ENCODE results near the gene CYP4F22. TPM values are rescaled to one million over a fixed set of nuclear protein-coding genes. Genes with fewer than 3 reads are reported as not detected.

Gene CYP4F22
- total and polyA plus RNA-seq, 2 of the 8 experiments (the other 6 are each of a cell fraction or from before 2014, with no cell fraction given): not detected

DNA sequence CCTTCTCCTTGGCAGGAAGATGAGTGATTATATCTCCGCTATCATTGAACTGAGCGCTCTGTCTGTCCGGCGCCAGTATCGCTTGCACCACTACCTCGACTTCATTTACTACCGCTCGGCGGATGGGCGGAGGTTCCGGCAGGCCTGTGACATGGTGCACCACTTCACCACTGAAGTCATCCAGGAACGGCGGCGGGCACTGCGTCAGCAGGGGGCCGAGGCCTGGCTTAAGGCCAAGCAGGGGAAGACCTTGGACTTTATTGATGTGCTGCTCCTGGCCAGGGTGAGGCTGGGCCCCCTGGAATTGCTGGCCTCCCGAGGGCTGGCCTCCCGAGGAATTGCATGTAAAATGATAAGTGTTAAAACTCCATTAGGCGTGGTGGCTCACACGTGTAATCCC, 32.1 kb downstream of the CYP4F22 start:
- no peaks in the 10 kb centered on the region for H3K79me2 ChIP-seq (ENCODE audit: control insufficient read depth in 1 of 2, insufficient read depth in 2 of 2, low read length in 2 of 2)
- WGBS, 2 experiments (ENCODE audit: extremely low coverage in 1 of 2, insufficient coverage in 1 of 2, insufficient read length in 1 of 2, insufficient replicate concordance in 2 of 2, low coverage in 1 of 2, low lambda C conversion rate in 2 of 2, missing lambda C conversion rate in 1 of 2): 90% methylated on average over 19 of the region's 20 CpGs; no CpG with 5 or more reads in 1 of the 2 experiments
- no peaks in the 10 kb centered on the region for H3K4me1 ChIP-seq (replicated peaks in 1 of 4; ENCODE audit: control insufficient read depth in 3 of 4, insufficient read depth in 4 of 4, low read length in 3 of 4)
- H2AFZ ChIP-seq (ENCODE audit: low read length): no peak overlapping the region
- 0 out of 8 replicates have a peak, but pooled peaks cover 0 to 2% (median 0%) of the 10 kb centered on the region in 4 experiments for H3K36me3 ChIP-seq (ENCODE audit: control insufficient read depth in 2 of 4, insufficient read depth in 4 of 4, low read length in 3 of 4)
- FAIRE-seq (no peak), DNase-seq (ENCODE audit: low read depth in 1 of 2, low spot score in 2 of 2) (no peak)
- no peak overlapping the region for H2AK5ac ChIP-seq (ENCODE audit: low read depth, low read length)
- no peak overlapping the region for H3K56ac ChIP-seq (replicated peaks; ENCODE audit: insufficient read length, low read depth, low read length)
- CTCF ChIA-PET (ENCODE audit: partially characterized antibody): no interaction called here
- H3K79me1 ChIP-seq (ENCODE audit: low read depth, low read length): no peaks in the 10 kb centered on the region
- no peak overlapping the region for H3K23ac ChIP-seq (ENCODE audit: insufficient read length)
- H2BK12ac ChIP-seq (ENCODE audit: low read depth, low read length): no peak overlapping the region
- H3K9ac ChIP-seq (replicated peaks in 1 of 4; ENCODE audit: extremely low read depth in 1 of 4, low read depth in 3 of 4, low read length in 3 of 4): no peak overlapping the region
- H3K23me2 ChIP-seq (ENCODE audit: low read depth, low read length): peaks cover 1% of the 10 kb centered on the region; the same call in 1 of the 2 replicates
- H3K14ac ChIP-seq (ENCODE audit: insufficient read length): no peak overlapping the region
- no peak overlapping the region for H2BK20ac ChIP-seq (ENCODE audit: low read length)
- no peak overlapping the region for H3K4me2 ChIP-seq (ENCODE audit: insufficient read depth in 1 of 2, low read depth in 2 of 2, low read length in 2 of 2)
- H2BK5ac ChIP-seq (ENCODE audit: low read depth, low read length): no peak overlapping the region
- no peak overlapping the region for H2BK120ac ChIP-seq (replicated peaks; ENCODE audit: low read depth, low read length)
- H4K5ac ChIP-seq (ENCODE audit: insufficient read length, low read depth, low read length): no peak overlapping the region
- H4K8ac ChIP-seq (ENCODE audit: extremely low read depth, insufficient read depth, low read length): no peak overlapping the region
- POLR2A ChIA-PET (ENCODE audit: partially characterized antibody): no interaction called here
- peaks cover 56 to 77% of the 10 kb centered on the region in 2 experiments for H3K9me3 ChIP-seq (ENCODE audit: insufficient read depth in 2 of 2, low read depth in 1 of 2, low read length in 1 of 2)
- H4K91ac ChIP-seq (replicated peaks; ENCODE audit: insufficient read length, low read length): no peak overlapping the region
- no peak overlapping the region for H3K4me3 ChIP-seq (ENCODE audit: extremely low read depth in 1 of 4, insufficient read depth in 2 of 4, low read depth in 3 of 4, low read length in 4 of 4)
- H3K27ac ChIP-seq (ENCODE audit: low read depth, low read length): no peak overlapping the region
- H3K4ac ChIP-seq (replicated peaks; ENCODE audit: insufficient read length, low read depth, low read length): no peak overlapping the region
- no peak for TF ChIP-seq CTCF (IDR thresholded peaks at IDR 0.05; ENCODE audit: control extremely low read depth in 1 of 3, insufficient read depth in 1 of 3, low read depth in 1 of 3, low read length in 3 of 3)
- TF ChIP-seq SIRT6 (IDR thresholded peaks at IDR 0.05; ENCODE audit: low read length): no peak
- no peak for TF ChIP-seq CEBPB (IDR thresholded peaks at IDR 0.05; ENCODE audit: low read depth, low read length)
- no peak for TF ChIP-seq POU5F1 (IDR thresholded peaks at IDR 0.05; ENCODE audit: low read depth, low read length)
- TF ChIP-seq, protein P1, sequence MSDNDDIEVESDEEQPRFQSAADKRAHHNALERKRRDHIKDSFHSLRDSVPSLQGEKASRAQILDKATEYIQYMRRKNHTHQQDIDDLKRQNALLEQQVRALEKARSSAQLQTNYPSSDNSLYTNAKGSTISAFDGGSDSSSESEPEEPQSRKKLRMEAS (IDR thresholded peaks at IDR 0.05): no peak
- TF ChIP-seq POLR2A (IDR thresholded peaks at IDR 0.05; ENCODE audit: control extremely low read depth in 1 of 2, low read depth in 2 of 2, low read length in 2 of 2): no peak
- no peak for TF ChIP-seq ATF2 (IDR thresholded peaks at IDR 0.05; ENCODE audit: low read length)
- no peak for TF ChIP-seq POLR2AphosphoS5 (IDR thresholded peaks at IDR 0.05; ENCODE audit: low read depth, low read length)
- TF ChIP-seq BCL11A (IDR thresholded peaks at IDR 0.05; ENCODE audit: low read depth in 2 of 2, low read length in 2 of 2): no peak
- no peak overlapping the region for H3K18ac ChIP-seq (ENCODE audit: extremely low read depth, low read length)
- H3K27me3 ChIP-seq (replicated peaks in 1 of 4; ENCODE audit: control insufficient read depth in 3 of 4, extremely low read depth in 1 of 4, insufficient read depth in 3 of 4, low read length in 3 of 4): no peaks in the 10 kb centered on the region
- H4K20me1 ChIP-seq (replicated peaks in 1 of 2; ENCODE audit: control insufficient read depth in 1 of 2, insufficient read depth in 2 of 2, low read length in 2 of 2): no peaks in the 10 kb centered on the region
- no peak overlapping the region for H2BK15ac ChIP-seq (ENCODE audit: low read length)
